ENCODE measurements around the gene FLT3LG. TPM values are rescaled to one million over a fixed set of nuclear protein-coding genes. Genes with fewer than 3 reads are reported as not detected.

The FLT3LG gene
- total and polyA plus RNA-seq, 7 experiments from 2014 or later: 90.6 to 401 (median 168) TPM

GRCh38 chr19:49428547-49429451 is 45.2 kb upstream of the FLT3LG start:
- H3K4me1 Mint-ChIP-seq: peaks cover 39 to 70% (median 54%) of the 10 kb centered on the region in 7 donors
- H3K27me3 Mint-ChIP-seq: peaks cover 80 to 94% (median 87%) of the 10 kb centered on the region in 5 donors
- DNase-seq (no peak), ATAC-seq (no peak)
- no peaks in the 10 kb centered on the region for H3K36me3 ChIP-seq (ENCODE audit: control insufficient read depth in 2 of 3, insufficient read depth in 3 of 3, low read length in 3 of 3)
- peak overlapping the region; percentile 27 for H3K4me3 ChIP-seq (ENCODE audit: low read length)
- H3K9me3 Mint-ChIP-seq: peaks cover 0 to 6% (median 0%) of the 10 kb centered on the region in 11 donors
- no peak overlapping the region for H3K27ac Mint-ChIP-seq
- peaks cover 0 to 6% (median 0%) of the 10 kb centered on the region in 5 donors for H3K36me3 Mint-ChIP-seq
- intact Hi-C loops (cut with micrococcal nuclease): no loop called here
- POLR2A ChIA-PET: interaction anchor here (0.6 kb wide), 1 partner anchor 69 kb away, joined by 3 read pairs; no protein-coding TSS in a partner anchor
- H3K9me3 ChIP-seq (ENCODE audit: control insufficient read depth in 2 of 3, low read length in 3 of 3): no peaks in the 10 kb centered on the region
- H3K4me1 ChIP-seq (ENCODE audit: control insufficient read depth in 2 of 2, insufficient read depth in 2 of 2, low read length in 2 of 2): peaks cover 12 to 32% of the 10 kb centered on the region in 2 donors
- CTCF ChIA-PET: interaction anchor here (0.8 to 1.6 kb wide), 2 partner anchors 37 to 39 kb away, joined by 4 to 5 read pairs; no protein-coding TSS in a partner anchor
- peak overlapping the region in 9 of 10 donors; percentile 12 to 72 (median 62) for H3K4me3 Mint-ChIP-seq
- no peak overlapping the region for H3K27ac ChIP-seq (ENCODE audit: low read depth, low read length)
- peaks cover 15 to 57% of the 10 kb centered on the region in 2 donors for H3K27me3 ChIP-seq (ENCODE audit: control insufficient read depth in 2 of 2, insufficient read depth in 2 of 2, low read length in 2 of 2)

GRCh38 chr19:49430172-49430677 is 43.8 kb upstream of the FLT3LG start:
- ChIA-PET POLR2A (interaction anchor here (0.7 to 1.3 kb wide), 2 partner anchors 39 to 294 kb away, joined by 3 read pairs; no protein-coding TSS in a partner anchor), CTCF (interaction anchor here (1.6 kb wide), 1 partner anchor 39 kb away, joined by 5 read pairs; no protein-coding TSS in a partner anchor)
- Mint-ChIP-seq H3K27me3 (peaks cover 79 to 96% (median 85%) of the 10 kb centered on the region in 5 donors), H3K36me3 (peaks cover 0 to 4% (median 0%) of the 10 kb centered on the region in 5 donors), H3K9me3 (peaks cover 0 to 5% (median 0%) of the 10 kb centered on the region in 11 donors), H3K4me1 (peaks cover 36 to 59% (median 44%) of the 10 kb centered on the region in 7 donors), H3K27ac (peak overlapping the region in 1 of 9 donors; percentile 77), H3K4me3 (peak overlapping the region in 2 of 10 donors; percentile 2 to 30)
- Histone ChIP-seq H3K9me3 (ENCODE audit: control insufficient read depth in 2 of 3, low read length in 3 of 3) (no peaks in the 10 kb centered on the region), H3K4me3 (ENCODE audit: low read length) (no peak overlapping the region), H3K27ac (ENCODE audit: low read depth, low read length) (no peak overlapping the region), H3K36me3 (ENCODE audit: control insufficient read depth in 2 of 3, insufficient read depth in 3 of 3, low read length in 3 of 3) (no peaks in the 10 kb centered on the region), H3K4me1 (ENCODE audit: control insufficient read depth in 2 of 2, insufficient read depth in 2 of 2, low read length in 2 of 2) (peaks cover 7 to 27% of the 10 kb centered on the region in 2 donors), H3K27me3 (ENCODE audit: control insufficient read depth in 2 of 2, insufficient read depth in 2 of 2, low read length in 2 of 2) (peaks cover 15 to 58% of the 10 kb centered on the region in 2 donors)
- ATAC-seq (no peak), DNase-seq (no peak)
- intact Hi-C loops (cut with micrococcal nuclease): loop anchor here (1.0 kb wide), 1 partner anchor 38 kb away; no protein-coding TSS in a partner anchor

DNA sequence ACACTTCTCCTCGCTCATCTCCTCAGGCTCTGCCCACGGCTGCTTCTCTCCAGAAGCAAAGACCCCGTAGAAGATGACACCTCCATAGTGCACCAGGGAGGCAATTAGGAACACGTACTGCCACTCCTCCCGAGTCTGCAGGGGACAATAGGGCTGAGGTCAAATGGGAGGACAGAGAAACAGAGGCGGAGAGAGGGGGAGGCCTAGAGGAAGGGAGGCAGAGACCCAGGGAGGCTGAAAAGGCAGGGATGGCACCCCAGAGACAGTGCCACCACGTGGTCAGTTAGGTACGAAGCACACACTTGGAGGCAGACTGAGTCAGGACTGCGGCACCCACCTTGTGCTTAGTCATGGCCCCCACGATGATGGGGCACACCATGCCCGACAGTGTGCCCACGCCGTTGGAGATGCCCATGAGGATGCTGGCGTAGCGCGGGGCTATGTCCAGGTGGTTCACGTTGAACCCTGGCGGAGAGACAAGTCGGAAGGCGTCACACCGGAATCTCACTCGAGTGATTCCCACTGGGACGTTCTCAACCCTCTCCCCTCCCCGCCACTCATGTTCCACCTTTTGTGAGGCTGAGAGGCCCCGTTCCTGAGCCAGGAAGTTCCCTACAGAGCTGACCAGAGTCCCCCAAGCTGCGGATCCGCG is 43.2 kb upstream of the FLT3LG start:
- CTCF ChIA-PET: no interaction called here
- Histone ChIP-seq H3K27me3 (ENCODE audit: control insufficient read depth in 2 of 2, insufficient read depth in 2 of 2, low read length in 2 of 2) (peaks cover 15 to 53% of the 10 kb centered on the region in 2 donors), H3K27ac (ENCODE audit: low read depth, low read length) (no peak overlapping the region), H3K4me3 (ENCODE audit: low read length) (no peak overlapping the region), H3K36me3 (ENCODE audit: control insufficient read depth in 2 of 3, insufficient read depth in 3 of 3, low read length in 3 of 3) (no peaks in the 10 kb centered on the region), H3K4me1 (ENCODE audit: control insufficient read depth in 2 of 2, insufficient read depth in 2 of 2, low read length in 2 of 2) (peaks cover 7 to 27% of the 10 kb centered on the region in 2 donors), H3K9me3 (ENCODE audit: control insufficient read depth in 2 of 3, low read length in 3 of 3) (no peaks in the 10 kb centered on the region)
- Mint-ChIP-seq H3K27ac (peak overlapping the region in 1 of 9 donors; percentile 11), H3K4me1 (peaks cover 33 to 53% (median 39%) of the 10 kb centered on the region in 7 donors), H3K4me3 (peak overlapping the region in 3 of 10 donors; percentile 23 to 32 (median 25)), H3K36me3 (peaks cover 0 to 4% (median 0%) of the 10 kb centered on the region in 5 donors), H3K27me3 (peaks cover 79 to 96% (median 85%) of the 10 kb centered on the region in 5 donors), H3K9me3 (peaks cover 0 to 5% (median 0%) of the 10 kb centered on the region in 11 donors)
- intact Hi-C loops (cut with micrococcal nuclease): loop anchor here (1.0 kb wide), 1 partner anchor 39 kb away; no protein-coding TSS in a partner anchor
- POLR2A ChIA-PET: interaction anchor here (1.1 to 1.3 kb wide), 2 partner anchors 39 to 96 kb away, joined by 3 read pairs; partner anchors contain the start of gene CD37
- ATAC-seq: peak; percentile 54
- DNase-seq: no peak

DNA sequence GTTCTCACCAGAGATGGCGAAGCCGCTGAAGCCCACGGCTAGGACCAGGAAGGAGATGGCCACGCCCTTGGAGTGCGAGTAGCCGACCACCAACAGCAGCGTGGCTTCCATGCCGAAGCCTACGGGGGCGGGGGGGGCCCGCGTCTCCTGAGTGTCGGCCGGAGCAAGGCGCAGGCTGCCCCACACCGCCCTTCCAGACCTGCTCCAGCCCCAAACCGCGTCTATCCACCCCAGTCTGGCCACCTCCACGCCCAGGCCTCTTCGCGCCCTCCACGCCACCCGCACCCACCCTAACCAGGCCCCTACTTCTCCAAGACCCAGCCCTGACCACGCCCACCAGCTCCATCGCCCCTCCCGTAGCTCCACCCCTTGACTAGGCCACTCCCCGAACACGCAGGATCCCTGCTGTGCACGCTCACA is 42.7 kb upstream of the FLT3LG start:
- Mint-ChIP-seq H3K4me3 (peak overlapping the region in 1 of 10 donors; percentile 23), H3K27me3 (peaks cover 79 to 96% (median 85%) of the 10 kb centered on the region in 5 donors), H3K27ac (no peak overlapping the region), H3K36me3 (peaks cover 0 to 4% (median 0%) of the 10 kb centered on the region in 5 donors), H3K9me3 (peaks cover 0 to 5% (median 0%) of the 10 kb centered on the region in 11 donors), H3K4me1 (peaks cover 35 to 54% (median 38%) of the 10 kb centered on the region in 7 donors)
- CTCF ChIA-PET: no interaction called here
- ATAC-seq: peak; percentile 36
- intact Hi-C loops (cut with micrococcal nuclease): no loop called here
- no peak overlapping the region for H3K4me3 ChIP-seq (ENCODE audit: low read length)
- H3K27me3 ChIP-seq (ENCODE audit: control insufficient read depth in 2 of 2, insufficient read depth in 2 of 2, low read length in 2 of 2): peaks cover 13 to 50% of the 10 kb centered on the region in 2 donors
- H3K4me1 ChIP-seq (ENCODE audit: control insufficient read depth in 2 of 2, insufficient read depth in 2 of 2, low read length in 2 of 2): peaks cover 7 to 30% of the 10 kb centered on the region in 2 donors
- POLR2A ChIA-PET: interaction anchor here (1.1 kb wide), 1 partner anchor 96 kb away, joined by 3 read pairs; the partner anchor contains the start of gene CD37
- H3K36me3 ChIP-seq (ENCODE audit: control insufficient read depth in 2 of 3, insufficient read depth in 3 of 3, low read length in 3 of 3): no peaks in the 10 kb centered on the region
- no peaks in the 10 kb centered on the region for H3K9me3 ChIP-seq (ENCODE audit: control insufficient read depth in 2 of 3, low read length in 3 of 3)
- no peak overlapping the region for H3K27ac ChIP-seq (ENCODE audit: low read depth, low read length)
- DNase-seq: no peak

- Mint-ChIP-seq H3K4me3 (peak overlapping the region in 6 of 10 donors; percentile 11 to 68 (median 32)), H3K4me1 (peaks cover 28 to 48% (median 33%) of the 10 kb centered on the region in 7 donors), H3K27me3 (peaks cover 79 to 96% (median 84%) of the 10 kb centered on the region in 5 donors), H3K36me3 (peaks cover 0 to 2% (median 0%) of the 10 kb centered on the region in 5 donors), H3K9me3 (peaks cover 0 to 5% (median 0%) of the 10 kb centered on the region in 11 donors), H3K27ac (peak overlapping the region in 3 of 9 donors; percentile 13 to 32 (median 26))
- peaks cover 9 to 47% of the 10 kb centered on the region in 2 donors for H3K27me3 ChIP-seq (ENCODE audit: control insufficient read depth in 2 of 2, insufficient read depth in 2 of 2, low read length in 2 of 2)
- H3K4me1 ChIP-seq (ENCODE audit: control insufficient read depth in 2 of 2, insufficient read depth in 2 of 2, low read length in 2 of 2): peaks cover 7 to 36% of the 10 kb centered on the region in 2 donors
- no peak overlapping the region for H3K27ac ChIP-seq (ENCODE audit: low read depth, low read length)
- DNase-seq (peak in 1 of 9 donors; percentile 19), ATAC-seq (peak; percentile 45)
- H3K36me3 ChIP-seq (ENCODE audit: control insufficient read depth in 2 of 3, insufficient read depth in 3 of 3, low read length in 3 of 3): no peaks in the 10 kb centered on the region
- POLR2A ChIA-PET: interaction anchor here (0.6 to 1.1 kb wide), 2 partner anchors 41 to 97 kb away, joined by 3 to 4 read pairs; partner anchors contain the start of gene CD37
- CTCF ChIA-PET: no interaction called here
- no peak overlapping the region for H3K4me3 ChIP-seq (ENCODE audit: low read length)
- no peaks in the 10 kb centered on the region for H3K9me3 ChIP-seq (ENCODE audit: control insufficient read depth in 2 of 3, low read length in 3 of 3)
- intact Hi-C loops (cut with micrococcal nuclease): loop anchor here in 1 of 2 donors (1.0 kb wide), 1 partner anchor 11 kb away; no protein-coding TSS in a partner anchor
Observed at GRCh38 chr19:49432141-49433073, 41.6 kb upstream of the FLT3LG start.

Measured in naive thymus-derived CD4-positive, alpha-beta T cell (primary cell).